Measurements from ENCODE around the gene CXCR4.

Gene CXCR4

GRCh38 chr2:136070913-136071312 is 47.0 kb downstream of the CXCR4 start:
- DNase-seq = no peak

- DNase-seq = no peak
Measured at GRCh38 chr2:136069773-136070172, 48.2 kb downstream of the CXCR4 start.

GRCh38 chr2:136068581-136069227 is 49.2 kb downstream of the CXCR4 start:
- no peak for DNase-seq

- DNase-seq = no peak
Measured at GRCh38 chr2:136067897-136068580, 49.9 kb downstream of the CXCR4 start.

- DNase-seq = no peak
Measured at GRCh38 chr2:136067459-136067858, 50.5 kb downstream of the CXCR4 start.

GRCh38 chr2:136065907-136066306 is 52.0 kb downstream of the CXCR4 start:
- DNase-seq = no peak

GRCh38 chr2:136065384-136065783 is 52.6 kb downstream of the CXCR4 start:
- no peak for DNase-seq

Data from NCI-H2171 (cell line).